GM10248 (cell line): ENCODE results near the gene LSM4.

ENCODE experiments used
- CTCF ChIA-PET: fragments of 300-600 bp; sonication (Branson Sonifier 250); formaldehyde crosslinking; extraction: SDS; loops from one replicate; lab custom pipeline; 2021; ENCODE audit warnings: antibody characterized with exemption; lab: Yijun Ruan, JAX
- POLR2A ChIA-PET: fragments of 350-650 bp; sonication (Branson Sonifier 250); formaldehyde crosslinking; extraction: SDS; loops from one replicate; lab custom pipeline; 2020; ENCODE audit warnings: antibody characterized with exemption; lab: Yijun Ruan, JAX
- DNase-seq: peaks from one replicate; pipeline ENCODE4 v3.0.0; 2012; ENCODE audit errors: extremely low spot score
- CTCF ChIP-seq: IDR thresholded peaks from 2 replicates; pipeline ENCODE4 v1.5.1; 2012; ENCODE audit warnings: mild to moderate bottlenecking, low read depth; ENCODE audit errors: extremely low read depth, missing control alignments, control extremely low read depth

The LSM4 gene

DNA sequence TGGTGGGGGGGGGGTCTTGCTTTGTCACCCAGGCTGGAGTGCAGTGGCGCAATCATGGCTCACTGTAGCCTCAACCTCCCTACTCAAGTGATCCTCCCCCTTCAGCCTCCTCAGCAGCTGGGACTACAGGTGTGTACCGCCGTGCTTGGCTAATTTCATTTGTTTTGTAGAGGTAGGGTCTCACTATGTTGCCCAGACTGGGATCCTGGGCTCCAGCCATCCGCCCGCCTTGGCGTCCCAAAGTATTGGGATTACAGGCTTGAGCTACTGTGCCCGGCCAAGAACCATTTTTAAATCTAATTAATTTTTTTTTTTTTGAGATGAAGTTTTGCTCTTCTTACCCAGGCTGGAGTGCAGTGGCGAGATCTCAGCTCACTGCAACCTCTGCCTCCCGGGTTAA lies 23.2 kb downstream of the LSM4 start:
- POLR2A ChIA-PET: interaction anchor here (0.6 to 1.2 kb wide), 4 partner anchors 17 to 24 kb away, joined by 3 to 6 read pairs (median 4); partner anchors contain the start of gene JUND
- TF ChIP-seq CTCF: no peak
- CTCF ChIA-PET: interaction anchor here (0.9 to 7.1 kb wide), 2 partner anchors 20 to 29 kb away, joined by 3 to 60 read pairs; partner anchors contain the start of gene JUND
- DNase-seq: no peak

GRCh38 chr19:18298601-18299000 lies 24.3 kb downstream of the LSM4 start:
- ChIA-PET CTCF (interaction anchor here (1.2 to 7.1 kb wide), 2 partner anchors 19 kb away, joined by 3 to 60 read pairs; partner anchors contain the start of gene JUND), POLR2A (interaction anchor here (0.8 to 1.2 kb wide), 2 partner anchors 17 to 23 kb away, joined by 3 to 6 read pairs; partner anchors contain the start of gene JUND)
- no peak for DNase-seq
- TF ChIP-seq CTCF: no peak

- ChIA-PET POLR2A (interaction anchor here (1.8 kb wide), 1 partner anchor 16 kb away, joined by 9 read pairs; the partner anchor contains the start of gene JUND), CTCF (interaction anchor here (1.2 kb wide), 3 partner anchors 18 to 25 kb away, joined by 3 to 5 read pairs (median 4); partner anchors contain the start of gene LSM4)
- no peak for DNase-seq
- TF ChIP-seq CTCF: no peak
These were observed 25.6 kb downstream of the LSM4 start for GRCh38 chr19:18297308-18297707.

DNA sequence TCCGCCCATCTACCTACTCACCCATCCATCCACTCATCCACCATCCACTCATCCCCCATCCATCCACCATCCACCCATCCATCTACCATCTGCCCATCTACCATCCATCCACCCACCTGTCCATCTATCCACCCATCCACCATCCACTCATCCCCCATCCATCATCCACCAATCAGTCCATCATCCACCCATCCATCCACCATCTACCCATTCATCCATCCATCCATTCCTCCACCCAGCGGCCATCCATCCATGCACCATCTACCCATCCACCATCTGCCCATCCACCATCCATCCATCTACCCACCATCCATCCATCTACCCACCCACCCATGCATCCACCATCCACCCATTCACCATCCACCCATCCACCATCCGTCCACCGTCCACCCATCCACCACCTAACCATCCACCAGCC lies 27.8 kb downstream of the LSM4 start:
- no peak for DNase-seq
- ChIA-PET POLR2A (no interaction called here), CTCF (no interaction called here)
- TF ChIP-seq CTCF: no peak

GRCh38 chr19:18294467-18294864 lies 28.4 kb downstream of the LSM4 start:
- ChIA-PET POLR2A (interaction anchor here (3.1 kb wide), 1 partner anchor 15 kb away, joined by 110 read pairs; the partner anchor contains the start of gene JUND), CTCF (interaction anchor here (6.3 kb wide), 1 partner anchor 14 kb away, joined by 43 read pairs; the partner anchor contains the start of gene JUND)
- DNase-seq: no peak
- TF ChIP-seq CTCF: no peak

- DNase-seq: no peak
- ChIA-PET CTCF (interaction anchor here (3.1 to 6.3 kb wide), 2 partner anchors 9 to 13 kb away, joined by 20 to 43 read pairs; partner anchors contain the start of gene JUND), POLR2A (interaction anchor here (0.8 to 3.1 kb wide), 3 partner anchors 11 to 35 kb away, joined by 5 to 110 read pairs (median 11); partner anchors contain the start of gene JUND)
- no peak for TF ChIP-seq CTCF
These were observed 29.0 kb downstream of the LSM4 start for GRCh38 chr19:18293642-18294466.
